Adrenal gland (tissue), 12 donors: Measurements from ENCODE around the gene NUTM1. TPM values are rescaled to one million over a fixed set of nuclear protein-coding genes. Genes with fewer than 3 reads are reported as not detected.
"Not testable (repeated sequence)": the region's sequence is repeated elsewhere in the genome, so short reads cannot be mapped to it uniquely, and the experiment has no call there.

Source experiments
- DNase-seq, 7 donors: peaks; one replicate each; pipeline ENCODE4 v3.0.0-alpha.2; 2019 to 2020
- H3K27ac ChIP-seq, 5 donors: fragments of 200-600 bp; sonication (generic) in 4 of 5; 1 replicate in 3 of 5; 2 replicates in 2 of 5; pipeline versions ENCODE4 v1.5.1 to v1.8.0; 2016 to 2020; ENCODE audit warnings: mild to moderate bottlenecking in 1 of 5
- H3K27me3 ChIP-seq: fragments of 200-600 bp; 2 replicates; pipeline ENCODE4 v1.8.0; 2021
- H3K36me3 ChIP-seq, 2 donors: fragments of 200-600 bp; replicated peaks in 1 of 2; 1 replicate in 1 of 2; 2 replicates in 1 of 2; pipeline versions ENCODE4 v1.5.1 to v1.8.0; 2018 to 2022
- H3K4me1 ChIP-seq, 2 donors: fragments of 200-600 bp; replicated peaks in 1 of 2; 1 replicate in 1 of 2; 2 replicates in 1 of 2; pipeline versions ENCODE4 v1.5.1 to v1.8.0; 2018 to 2021
- H3K4me3 ChIP-seq, 4 donors: fragments of 200-600 bp; sonication (generic) in 3 of 4; one replicate each; pipeline ENCODE4 v1.5.1; 2016 to 2018
- H3K9me3 ChIP-seq, 3 donors: fragments of 200-600 bp; sonication (generic) in 1 of 3; replicated peaks in 1 of 3; 1 replicate in 2 of 3; 2 replicates in 1 of 3; pipeline versions ENCODE4 v1.5.1 to v1.8.0; 2016 to 2021
- POLR2A ChIP-seq, 2 donors: fragments of 450-650 bp; IDR thresholded peaks; one replicate each; pipeline ENCODE4 v1.6.1; 2017; ENCODE audit warnings: antibody characterized with exemption in 2 of 2, mild to moderate bottlenecking in 2 of 2, moderate library complexity in 1 of 2
- WGBS, 4 donors: extraction: QIAGEN DNeasy Blood & Tissue Kit in 2 of 4; methylation state at CpG; one replicate each; pipeline versions ENCODE4 v1.1.5 to v1.1.7; 2013 to 2017; 5-methylcytosine and 5-hydroxymethylcytosine counted together
- intact Hi-C, 2 donors: fragments of 100-400 bp; cut with DNase I; formaldehyde crosslinking; loops; one replicate each; pipeline versions ENCODE4 v1.14.1 to v1.15.0; 2022 to 2023
- polyA plus RNA-seq, 3 donors: library from polyadenylated mRNA; stranded (reverse); fragments of 200-250 nt in 2 of 3; fragments of 350-450 nt in 1 of 3; fragmentation: Illumina TruSeq in 1 of 3; extraction: RNeasy Lipid Tissue Mini Kit (QIAGEN cat#74804) in 1 of 3; gene quantifications; one replicate each; pipeline ENCODE4 v1.2.3, GENCODE V29; 2013 to 2014
- total RNA-seq, 9 donors: library from RNA; depleted of rRNA in 4 of 9; stranded (reverse); fragments of >200 nt in 4 of 9; fragments of 120-200 nt in 1 of 9; fragmentation: NEBNext Ultra II Directional in 1 of 9; extraction: Animal tissue kit (Norgen Biotek cat#: 25700) in 1 of 9; gene quantifications; one replicate each; pipeline versions ENCODE4 v1.1.0 to v1.2.4, GENCODE V29; 2013 to 2023
- TF ChIP-seq, protein P1 (sequence below), 6 experiments: fragments of 450-650 bp in 4 of 6; fragments of 200-600 bp in 2 of 6; sonication (generic) in 1 of 6; IDR thresholded peaks; 1 replicate in 5 of 6; 2 replicates in 1 of 6; pipeline versions ENCODE4 v1.5.1 to v1.8.0; 2016 to 2021; ENCODE audit warnings: antibody characterized with exemption in 6 of 6, mild to moderate bottlenecking in 2 of 6, moderate library complexity in 1 of 6
- donor health status: healthy with polysubstance abuse.
- donor health status: Bipolar disorder and iron deficiency.
- donor health status: DM: yes; HTN: yes; CAD: no.
- donor health status: DM: no; HTN: no; CAD: no.
- donor health status: DM: no; HTN: no; CAD: no.
- donor health status: DM: yes; HTN: yes; CAD: no.

The NUTM1 gene
- total and polyA plus RNA-seq, 12 donors = 0.05 to 0.22 TPM; not detected in 10

- TF ChIP-seq, protein P1, sequence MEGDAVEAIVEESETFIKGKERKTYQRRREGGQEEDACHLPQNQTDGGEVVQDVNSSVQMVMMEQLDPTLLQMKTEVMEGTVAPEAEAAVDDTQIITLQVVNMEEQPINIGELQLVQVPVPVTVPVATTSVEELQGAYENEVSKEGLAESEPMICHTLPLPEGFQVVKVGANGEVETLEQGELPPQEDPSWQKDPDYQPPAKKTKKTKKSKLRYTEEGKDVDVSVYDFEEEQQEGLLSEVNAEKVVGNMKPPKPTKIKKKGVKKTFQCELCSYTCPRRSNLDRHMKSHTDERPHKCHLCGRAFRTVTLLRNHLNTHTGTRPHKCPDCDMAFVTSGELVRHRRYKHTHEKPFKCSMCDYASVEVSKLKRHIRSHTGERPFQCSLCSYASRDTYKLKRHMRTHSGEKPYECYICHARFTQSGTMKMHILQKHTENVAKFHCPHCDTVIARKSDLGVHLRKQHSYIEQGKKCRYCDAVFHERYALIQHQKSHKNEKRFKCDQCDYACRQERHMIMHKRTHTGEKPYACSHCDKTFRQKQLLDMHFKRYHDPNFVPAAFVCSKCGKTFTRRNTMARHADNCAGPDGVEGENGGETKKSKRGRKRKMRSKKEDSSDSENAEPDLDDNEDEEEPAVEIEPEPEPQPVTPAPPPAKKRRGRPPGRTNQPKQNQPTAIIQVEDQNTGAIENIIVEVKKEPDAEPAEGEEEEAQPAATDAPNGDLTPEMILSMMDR (IDR thresholded peaks at IDR 0.05) = no peak
- no peak for TF ChIP-seq POLR2A (IDR thresholded peaks at IDR 0.05)
- no peaks in the 10 kb centered on the region for H3K27me3 ChIP-seq
- intact Hi-C loops = loop anchor here in 1 of 2 donors (10.0 kb wide), 1 partner anchor 237 kb away; the partner anchor contains the start of gene GOLGA8B
- H3K27ac ChIP-seq = no peak overlapping the region
- WGBS, 4 donors = 59 to 71% (median 66%) methylated on average over 12 to 13 of the region's 13 CpGs
- no peak for DNase-seq
- H3K4me1 ChIP-seq = no peaks in the 10 kb centered on the region
- no peaks in the 10 kb centered on the region for H3K9me3 ChIP-seq
- no peaks in the 10 kb centered on the region for H3K36me3 ChIP-seq
- no peak overlapping the region for H3K4me3 ChIP-seq
These were observed 5.0 kb downstream of the NUTM1 start for GRCh38 chr15:34347951-34348638.

GRCh38 chr15:34348735-34349300, 5.7 kb downstream of the NUTM1 start:
- no peak for DNase-seq
- Histone ChIP-seq H3K9me3 (no peaks in the 10 kb centered on the region), H3K4me1 (no peaks in the 10 kb centered on the region), H3K27ac (no peak overlapping the region), H3K27me3 (no peaks in the 10 kb centered on the region), H3K36me3 (no peaks in the 10 kb centered on the region), H3K4me3 (no peak overlapping the region)
- WGBS, 4 donors = 14 to 45% (median 37%) methylated on average over 1 of the region's 1 CpG
- TF ChIP-seq, protein P1 (IDR thresholded peaks at IDR 0.05) = no peak
- TF ChIP-seq POLR2A (IDR thresholded peaks at IDR 0.05) = no peak
- intact Hi-C loops = loop anchor here in 1 of 2 donors (10.0 kb wide), 1 partner anchor 236 kb away; the partner anchor contains the start of gene GOLGA8B

GRCh38 chr15:34349769-34350168, 6.7 kb downstream of the NUTM1 start:
- no peaks in the 10 kb centered on the region for H3K36me3 ChIP-seq
- H3K27ac ChIP-seq = no peak overlapping the region
- intact Hi-C loops = loop anchor here in 1 of 2 donors (10.0 kb wide), 1 partner anchor 235 kb away; the partner anchor contains the start of gene GOLGA8B
- DNase-seq = no peak
- WGBS, 4 donors = 78 to 95% (median 89%) methylated on average over 4 of the region's 4 CpGs
- H3K4me1 ChIP-seq = no peaks in the 10 kb centered on the region
- no peaks in the 10 kb centered on the region for H3K9me3 ChIP-seq
- H3K27me3 ChIP-seq = no peaks in the 10 kb centered on the region
- TF ChIP-seq, protein P1 (IDR thresholded peaks at IDR 0.05) = no peak
- no peak for TF ChIP-seq POLR2A (IDR thresholded peaks at IDR 0.05)
- no peak overlapping the region for H3K4me3 ChIP-seq

DNA sequence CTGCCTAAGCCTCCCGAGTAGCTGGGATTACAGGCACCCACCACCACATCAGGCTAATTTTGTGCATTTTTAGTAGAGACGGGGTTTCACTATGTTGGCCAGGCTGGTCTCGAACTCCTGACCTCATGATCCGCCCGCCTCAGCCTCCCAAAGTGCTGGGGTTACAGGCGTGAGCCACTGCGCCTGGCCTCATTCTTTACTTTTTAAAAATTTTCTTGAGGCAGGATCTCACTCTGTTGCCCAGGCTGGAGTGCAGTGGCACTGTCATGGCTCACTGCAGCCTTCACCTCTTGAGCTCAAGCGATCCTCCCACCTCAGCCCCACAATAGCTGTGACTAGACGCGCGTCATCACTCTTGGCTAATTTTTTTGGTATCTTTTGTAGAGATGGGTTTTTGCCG, 9.9 kb downstream of the NUTM1 start:
- H3K9me3 ChIP-seq, DNase-seq, H3K4me1 ChIP-seq, intact Hi-C loops, H3K4me3 ChIP-seq, H3K27me3 ChIP-seq, H3K27ac ChIP-seq, H3K36me3 ChIP-seq: not testable (repeated sequence)
- WGBS, 4 donors = 89 to 95% (median 92%) methylated on average over 12 of the region's 12 CpGs
